Measurements from ENCODE around the gene OR11A1. TPM values are rescaled to one million over a fixed set of nuclear protein-coding genes. Genes with fewer than 3 reads are reported as not detected.

The OR11A1 gene
- total and polyA plus RNA-seq, 12 donors = not detected

- Histone ChIP-seq H3K4me1 (no peaks in the 10 kb centered on the region), H3K9me3 (no peaks in the 10 kb centered on the region), H3K27me3 (peaks cover 0 to 17% (median 4%) of the 10 kb centered on the region in 7 donors), H3K4me3 (no peak overlapping the region), H3K36me3 (no peaks in the 10 kb centered on the region), H3K27ac (no peak overlapping the region)
- no peak for ATAC-seq
- 87 to 91% methylated on average over 8 of the region's 8 CpGs for WGBS, 2 donors
- TF ChIP-seq CTCF (IDR thresholded peaks at IDR 0.05) = no peak
- intact Hi-C loops (cut with DNase I) = no loop called here
- DNase-seq = no peak
These were observed 32.4 kb upstream of the OR11A1 start for GRCh38 chr6:29489286-29489685.

DNA sequence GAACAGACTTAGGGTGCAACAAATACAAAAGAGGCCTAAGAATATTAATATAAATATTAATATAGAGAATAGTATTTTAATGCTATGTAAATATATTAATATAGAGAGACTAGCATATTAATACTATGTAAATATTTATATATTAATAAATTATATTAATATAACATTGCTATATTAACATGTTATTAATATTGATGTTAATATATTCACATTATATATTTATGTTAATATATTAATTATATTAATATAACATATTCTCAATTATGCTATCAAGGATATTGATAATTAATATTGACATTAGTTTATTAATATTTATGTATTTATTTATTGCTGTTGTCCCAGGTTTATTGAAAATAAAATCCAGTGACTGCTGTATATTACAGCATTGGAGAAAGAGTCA lies 32.0 kb upstream of the OR11A1 start:
- no peak for TF ChIP-seq CTCF (IDR thresholded peaks at IDR 0.05)
- H3K36me3 ChIP-seq = no peaks in the 10 kb centered on the region
- peaks cover 0 to 17% (median 4%) of the 10 kb centered on the region in 7 donors for H3K27me3 ChIP-seq
- intact Hi-C loops (cut with DNase I) = no loop called here
- no peak overlapping the region for H3K27ac ChIP-seq
- no peak for DNase-seq
- no peak overlapping the region for H3K4me3 ChIP-seq
- H3K9me3 ChIP-seq = no peaks in the 10 kb centered on the region
- H3K4me1 ChIP-seq = no peaks in the 10 kb centered on the region
- no peak for ATAC-seq

DNA sequence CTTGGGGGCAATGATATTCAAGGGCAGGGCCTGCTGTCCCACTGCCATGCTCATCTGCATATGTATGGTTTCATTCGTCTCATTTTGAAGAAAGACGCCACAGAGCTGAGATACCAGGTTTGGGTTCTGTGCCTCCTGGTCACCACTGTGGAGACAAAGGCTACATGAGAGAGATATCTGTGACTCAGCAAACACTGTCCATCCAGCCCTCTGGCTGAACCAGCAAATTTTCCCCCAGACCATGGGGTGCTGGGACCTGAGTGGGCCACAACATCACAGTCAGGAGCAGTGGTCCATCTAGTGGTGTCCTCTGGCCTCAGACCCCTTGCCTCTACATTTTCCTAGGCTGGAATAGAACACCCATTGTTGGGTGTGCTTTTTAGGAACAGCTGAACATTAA lies 30.8 kb upstream of the OR11A1 start, which contains the start of gene MAS1L:
Gene MAS1L, minus strand, starts transcription at position 297 of the 400 bp plus-strand sequence. Its CDS starts 54 bp downstream, at position 243.
- no peak for ATAC-seq
- Histone ChIP-seq H3K36me3 (no peaks in the 10 kb centered on the region), H3K27me3 (peaks cover 0 to 26% (median 4%) of the 10 kb centered on the region in 7 donors), H3K9me3 (no peaks in the 10 kb centered on the region), H3K4me3 (no peak within 1 kb of the TSS), H3K4me1 (no peaks in the 10 kb centered on the region), H3K27ac (no peak within 1 kb of the TSS)
- WGBS, 2 donors = 89 to 96% methylated on average over 2 of the region's 2 CpGs
- no peak for DNase-seq
- no peak for TF ChIP-seq CTCF (IDR thresholded peaks at IDR 0.05)
- intact Hi-C loops (cut with DNase I) = no loop called here

DNA sequence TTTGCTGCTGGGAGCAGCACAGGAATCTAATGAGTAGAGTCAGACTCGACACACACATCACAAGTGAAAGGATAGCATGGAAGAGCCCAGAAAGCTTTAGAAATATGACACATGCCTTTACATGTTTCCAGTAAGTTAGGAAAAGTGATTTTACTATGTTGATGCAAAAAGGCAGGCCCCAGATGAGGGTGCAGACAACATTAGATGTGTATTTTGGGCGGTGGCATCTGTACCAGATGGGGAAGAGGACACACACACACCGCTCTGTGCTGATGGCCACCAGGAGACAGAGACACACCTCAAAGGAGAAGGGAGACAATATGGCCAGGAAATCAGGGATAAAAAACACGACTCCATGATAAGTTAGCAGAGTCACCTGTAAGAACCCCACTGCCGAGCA lies 30.3 kb upstream of the OR11A1 start:
- 73 to 78% methylated on average over 5 of the region's 5 CpGs for WGBS, 2 donors
- no peak overlapping the region for H3K27ac ChIP-seq
- peaks cover 0 to 26% (median 4%) of the 10 kb centered on the region in 7 donors for H3K27me3 ChIP-seq
- H3K4me1 ChIP-seq = no peaks in the 10 kb centered on the region
- no peaks in the 10 kb centered on the region for H3K36me3 ChIP-seq
- no peak for DNase-seq
- peaks cover 0 to 3% (median 0%) of the 10 kb centered on the region in 11 donors for H3K9me3 ChIP-seq
- ATAC-seq = no peak
- TF ChIP-seq CTCF (IDR thresholded peaks at IDR 0.05) = no peak
- intact Hi-C loops (cut with DNase I) = no loop called here
- H3K4me3 ChIP-seq = no peak overlapping the region
